Measurements from ENCODE around the gene NFAM1. TPM values are rescaled to one million over a fixed set of nuclear protein-coding genes. Genes with fewer than 3 reads are reported as not detected.
A peak's percentile ranks its signal among the peaks of the same experiment; 100 is the strongest.

Gene NFAM1
- polyA plus RNA-seq, 12 donors, result 0.44 to 3.4 (median 0.60) TPM; not detected in 2

DNA sequence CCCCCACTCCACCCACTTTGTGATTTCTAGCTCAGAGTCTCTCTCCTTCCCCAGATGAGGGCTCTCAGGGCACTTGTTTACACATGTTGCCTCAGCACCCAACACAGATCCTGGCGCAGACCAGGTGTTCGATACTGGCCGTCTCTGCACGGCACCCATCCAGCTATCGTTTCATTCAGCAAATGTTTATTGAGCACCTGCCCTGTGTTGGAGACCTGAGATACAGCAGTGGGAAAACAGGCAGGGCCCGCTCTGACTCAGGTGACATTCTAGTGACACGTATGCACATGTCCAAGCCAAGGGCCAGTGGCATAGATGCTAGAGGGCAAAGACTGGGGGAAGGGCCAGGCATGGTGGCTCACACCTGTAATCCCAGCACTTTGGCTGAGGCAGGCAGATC lies 71.9 kb downstream of the NFAM1 start:
- DNase-seq, result no peak

GRCh38 chr22:42358643-42359558 lies 73.3 kb downstream of the NFAM1 start:
- no peak for DNase-seq

- no peak for DNase-seq
Observed at GRCh38 chr22:42357634-42358296, 74.4 kb downstream of the NFAM1 start.

DNA sequence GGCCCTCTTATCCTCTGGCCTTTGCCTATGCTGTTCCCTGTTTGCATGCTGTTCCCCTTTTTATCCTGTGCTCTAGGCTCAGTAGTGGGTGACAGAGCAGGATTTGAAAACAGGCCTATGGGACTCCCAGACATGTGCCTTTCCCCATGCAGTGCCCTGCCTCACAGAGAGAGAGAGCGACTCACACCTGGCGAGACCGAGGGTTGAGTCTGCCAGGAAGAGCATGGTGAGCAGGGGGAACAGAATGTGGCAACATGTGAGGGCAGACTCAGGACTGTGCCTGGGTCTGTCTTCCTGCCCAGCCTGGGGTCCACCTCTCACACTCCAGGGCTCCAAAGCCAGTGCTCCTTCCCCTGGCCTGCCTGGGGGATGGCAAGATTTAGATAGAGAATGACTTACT lies 75.0 kb downstream of the NFAM1 start:
- DNase-seq, result no peak

GRCh38 chr22:42356533-42356932 lies 75.7 kb downstream of the NFAM1 start:
- DNase-seq, result no peak

GRCh38 chr22:42353883-42354727 lies 78.1 kb downstream of the NFAM1 start:
- DNase-seq, result no peak

GRCh38 chr22:42350373-42350772 lies 81.8 kb downstream of the NFAM1 start:
- DNase-seq, result no peak

DNA sequence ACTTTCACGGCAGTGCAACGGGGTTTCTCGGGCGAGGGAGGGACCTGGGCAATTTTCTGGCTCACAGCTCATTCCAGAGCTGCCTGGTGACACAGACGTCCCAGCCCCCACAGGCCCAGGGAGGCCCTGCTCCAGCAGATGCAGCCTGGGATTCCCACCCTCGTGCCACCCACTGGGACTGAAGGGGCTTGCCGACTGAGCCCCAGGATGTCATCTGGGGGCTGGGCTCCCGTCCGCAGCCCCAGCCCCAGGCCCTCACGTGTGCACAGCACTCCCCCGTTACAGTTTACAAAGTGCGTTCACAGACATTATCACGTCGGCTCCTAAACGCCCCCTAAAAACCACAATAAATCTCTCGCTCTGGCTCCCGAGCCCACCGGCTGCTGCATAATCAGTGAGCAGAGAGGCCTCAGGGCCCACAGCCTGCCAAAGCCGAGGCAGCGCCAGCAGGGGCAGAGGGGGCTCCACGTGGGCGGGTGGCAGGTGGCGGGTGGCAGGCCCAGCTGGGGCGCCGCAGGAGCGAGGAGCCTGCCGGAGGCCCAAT lies 84.8 kb downstream of the NFAM1 start:
- DNase-seq, result no peak

DNA sequence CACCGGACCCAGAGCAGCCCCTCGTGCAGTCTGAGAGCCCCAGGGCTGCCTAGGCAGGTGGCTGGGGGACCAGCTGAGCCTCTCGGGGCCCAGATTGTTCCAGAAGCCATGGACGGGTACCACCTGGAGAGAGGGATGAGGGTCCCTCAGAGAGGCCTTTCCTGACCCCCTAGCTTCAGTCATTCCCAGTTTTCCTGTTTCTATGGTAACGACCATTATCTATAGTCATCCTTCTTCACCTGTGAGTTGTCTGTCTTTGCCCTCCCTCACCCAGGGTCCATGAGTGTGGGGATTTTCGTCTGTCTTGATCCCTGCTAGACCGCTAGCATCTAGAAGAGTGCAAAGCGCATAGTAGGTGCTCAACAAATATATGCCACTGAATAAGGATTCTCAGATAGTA lies 85.5 kb downstream of the NFAM1 start:
- DNase-seq, result no peak

DNA sequence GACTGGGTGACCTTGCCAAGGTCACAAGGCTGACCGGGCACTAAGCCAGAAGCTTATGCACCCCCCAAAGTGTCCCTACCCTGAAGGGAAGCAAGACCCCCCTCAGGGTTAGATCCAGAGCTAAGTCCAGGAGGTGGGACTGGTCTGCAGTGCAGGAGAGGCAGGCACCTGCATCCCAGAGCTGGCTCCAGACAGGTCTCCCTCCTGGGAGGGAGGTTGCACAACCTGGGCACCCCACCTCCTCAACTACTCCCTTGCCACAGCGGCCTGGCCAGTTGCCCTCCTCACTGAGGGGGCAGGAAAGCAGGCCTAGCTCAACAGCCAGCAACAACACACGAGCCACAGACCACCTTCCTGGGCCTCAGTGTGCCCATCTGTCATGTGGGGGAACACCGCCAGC lies 86.7 kb downstream of the NFAM1 start:
- DNase-seq, result no peak

- peak; percentile 64 for DNase-seq
Observed at GRCh38 chr22:42344361-42344905, 87.8 kb downstream of the NFAM1 start.

DNA sequence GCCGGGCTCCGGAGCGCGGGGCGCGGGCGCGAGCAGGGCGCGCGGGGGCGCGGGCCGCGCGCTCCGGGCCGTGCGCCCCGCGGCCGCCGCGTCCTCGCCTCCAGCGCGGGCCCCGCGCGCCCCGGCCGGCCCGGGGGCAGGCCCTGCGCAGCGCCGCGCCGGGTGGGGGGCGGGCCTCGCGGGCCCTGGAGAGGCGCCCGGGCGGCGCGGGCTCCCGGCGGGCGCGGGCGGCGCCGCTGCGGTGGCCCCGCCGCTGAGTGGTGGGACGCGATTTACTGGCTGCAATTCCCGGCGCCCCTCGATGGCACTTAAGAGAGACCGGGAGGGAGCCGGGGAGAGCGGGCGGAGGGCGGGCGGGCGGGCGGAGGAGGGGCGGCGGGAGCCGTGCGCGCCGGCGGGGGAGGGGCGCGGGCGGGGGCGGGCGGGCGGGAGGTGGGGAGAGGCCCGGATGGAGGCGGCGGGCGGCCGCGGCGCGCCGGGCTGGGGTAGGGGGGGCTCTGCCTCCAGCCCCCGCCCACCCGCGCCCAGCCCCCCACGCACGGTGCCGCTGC lies 88.6 kb downstream of the NFAM1 start:
- no peak for DNase-seq

DNA sequence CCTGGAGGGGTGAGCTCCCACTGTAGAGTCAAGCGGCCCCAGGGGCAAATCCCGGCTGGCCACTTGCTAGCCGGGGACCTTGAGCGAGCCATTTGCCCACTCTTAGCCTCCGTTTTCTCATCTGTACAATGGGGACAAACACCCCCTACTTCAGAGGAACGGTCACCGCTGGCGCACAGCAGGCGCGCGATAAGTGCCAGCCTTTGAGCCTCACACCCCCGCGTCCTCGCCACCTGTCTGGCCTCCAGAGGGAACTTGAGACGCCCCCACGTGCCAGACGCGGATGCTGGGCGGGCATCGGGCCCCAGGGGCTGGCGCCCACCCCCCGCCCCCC lies 89.1 kb downstream of the NFAM1 start:
- DNase-seq, result no peak

- DNase-seq, result no peak
Observed at GRCh38 chr22:42342426-42343120, 89.6 kb downstream of the NFAM1 start.

- no peak for DNase-seq
Observed at GRCh38 chr22:42341779-42342178, 90.4 kb downstream of the NFAM1 start.

DNA sequence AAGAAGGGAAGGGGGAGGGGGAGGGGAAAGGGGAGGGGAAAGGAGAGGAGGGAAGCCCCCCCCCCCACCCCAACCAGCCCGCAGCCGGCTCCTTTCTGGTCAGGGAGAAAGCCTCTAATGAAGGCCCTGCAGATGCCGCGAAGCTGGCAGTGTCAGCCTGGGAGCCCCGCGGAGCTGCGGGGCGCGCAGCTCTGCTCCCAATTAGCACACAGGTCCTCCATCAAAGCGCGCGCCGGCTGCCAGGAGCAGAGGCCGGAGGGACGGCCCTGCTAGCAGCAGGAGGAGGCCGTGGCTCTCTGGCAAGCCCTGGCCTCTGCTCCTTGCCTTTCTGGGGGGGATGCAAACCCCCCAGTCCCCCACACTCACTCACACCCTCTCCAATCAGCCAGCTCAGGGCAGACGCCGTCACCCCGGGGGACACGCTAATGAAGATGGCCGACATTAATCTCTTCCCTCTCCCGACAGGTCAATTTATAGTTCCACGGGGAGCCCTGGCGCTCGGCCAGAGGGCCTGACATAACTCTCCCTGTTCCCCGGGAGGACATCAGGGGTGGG lies 91.3 kb downstream of the NFAM1 start:
- DNase-seq, result no peak

GRCh38 chr22:42340150-42340549 lies 92.1 kb downstream of the NFAM1 start:
- no peak for DNase-seq

GRCh38 chr22:42338479-42338878 lies 93.7 kb downstream of the NFAM1 start:
- DNase-seq, result no peak

GRCh38 chr22:42337356-42337755 lies 94.8 kb downstream of the NFAM1 start:
- DNase-seq, result no peak

GRCh38 chr22:42336527-42337227 lies 95.5 kb downstream of the NFAM1 start:
- DNase-seq, result no peak

Measured in muscle of arm (tissue), 12 donors.